Measurements from ENCODE around the gene CBX5. TPM values are rescaled to one million over a fixed set of nuclear protein-coding genes. Genes with fewer than 3 reads are reported as not detected.

The CBX5 gene
- total RNA-seq, 1 donor from 2014 or later = 44.1 TPM

GRCh38 chr12:54311051-54311450 lies 31.1 kb upstream of the CBX5 start:
- H3K9me3 ChIP-seq (replicated peaks) = no peaks in the 10 kb centered on the region
- no peaks in the 10 kb centered on the region for H3K27me3 ChIP-seq (ENCODE audit: low read depth)
- H3K27ac ChIP-seq (replicated peaks) = no peak overlapping the region
- TF ChIP-seq CTCF (IDR thresholded peaks at IDR 0.05; ENCODE audit: borderline replicate concordance) = no peak
- no peaks in the 10 kb centered on the region for H3K36me3 ChIP-seq
- H3K4me3 ChIP-seq = no peak overlapping the region
- H3K4me1 ChIP-seq = no peaks in the 10 kb centered on the region
- intact Hi-C loops (cut with micrococcal nuclease) = no loop called here
- DNase-seq = no peak

GRCh38 chr12:54306925-54307741 lies 27.2 kb upstream of the CBX5 start:
- H3K4me1 ChIP-seq = peaks cover 9% of the 10 kb centered on the region
- intact Hi-C loops (cut with micrococcal nuclease) = no loop called here
- H3K27me3 ChIP-seq (ENCODE audit: low read depth) = peaks cover 12% of the 10 kb centered on the region
- TF ChIP-seq CTCF (IDR thresholded peaks at IDR 0.05; ENCODE audit: borderline replicate concordance) = no peak
- no peak overlapping the region for H3K27ac ChIP-seq (replicated peaks)
- no peaks in the 10 kb centered on the region for H3K36me3 ChIP-seq
- H3K4me3 ChIP-seq = no peak overlapping the region
- DNase-seq = peak; percentile 79
- H3K9me3 ChIP-seq (replicated peaks) = no peaks in the 10 kb centered on the region

- H3K27me3 ChIP-seq (ENCODE audit: low read depth) = peaks cover 39% of the 10 kb centered on the region
- no peak for TF ChIP-seq CTCF (IDR thresholded peaks at IDR 0.05; ENCODE audit: borderline replicate concordance)
- H3K4me3 ChIP-seq = peak overlapping the region; percentile 19
- H3K27ac ChIP-seq (replicated peaks) = no peak overlapping the region
- no peaks in the 10 kb centered on the region for H3K36me3 ChIP-seq
- peak; percentile 71 for DNase-seq
- no peaks in the 10 kb centered on the region for H3K9me3 ChIP-seq (replicated peaks)
- H3K4me1 ChIP-seq = peaks cover 17% of the 10 kb centered on the region
- intact Hi-C loops (cut with micrococcal nuclease) = no loop called here
Observed at GRCh38 chr12:54304187-54304810, 24.4 kb upstream of the CBX5 start.

GRCh38 chr12:54303640-54304039 lies 23.7 kb upstream of the CBX5 start:
- intact Hi-C loops (cut with micrococcal nuclease) = no loop called here
- H3K4me1 ChIP-seq = peaks cover 17% of the 10 kb centered on the region
- DNase-seq = no peak
- H3K9me3 ChIP-seq (replicated peaks) = no peaks in the 10 kb centered on the region
- H3K27ac ChIP-seq (replicated peaks) = no peak overlapping the region
- no peaks in the 10 kb centered on the region for H3K36me3 ChIP-seq
- no peak overlapping the region for H3K4me3 ChIP-seq
- H3K27me3 ChIP-seq (ENCODE audit: low read depth) = peaks cover 46% of the 10 kb centered on the region
- TF ChIP-seq CTCF (IDR thresholded peaks at IDR 0.05; ENCODE audit: borderline replicate concordance) = no peak

- TF ChIP-seq CTCF (IDR thresholded peaks at IDR 0.05; ENCODE audit: borderline replicate concordance) = no peak
- DNase-seq = no peak
- Histone ChIP-seq H3K36me3 (no peaks in the 10 kb centered on the region), H3K27me3 (ENCODE audit: low read depth) (peaks cover 57% of the 10 kb centered on the region), H3K9me3 (replicated peaks) (no peaks in the 10 kb centered on the region), H3K4me3 (no peak overlapping the region), H3K27ac (replicated peaks) (no peak overlapping the region), H3K4me1 (peaks cover 17% of the 10 kb centered on the region)
- intact Hi-C loops (cut with micrococcal nuclease) = no loop called here
Observed at GRCh38 chr12:54301428-54302048, 21.6 kb upstream of the CBX5 start.

Data from left ventricle myocardium inferior (tissue), 1 donor.